Left lung (tissue), 10 donors: ENCODE measurements around the gene PLPP2. TPM values are rescaled to one million over a fixed set of nuclear protein-coding genes. Genes with fewer than 3 reads are reported as not detected.
A peak's percentile ranks its signal among the peaks of the same experiment; 100 is the strongest.

ENCODE experiments used
- ATAC-seq: fragments of 200-7000 bp; cut with Tn5 transposase; one replicate; pipeline ENCODE4 v1.9.1; 2020; ENCODE audit warnings: moderate library complexity
- DNase-seq, 4 donors: peaks; one replicate each; pipeline ENCODE4 v3.0.0-alpha.2; 2013 to 2020
- H3K27ac ChIP-seq, 2 donors: fragments of 200-600 bp; sonication (generic) in 1 of 2; one replicate each; pipeline versions ENCODE4 v1.5.0 to v1.8.0; 2020 to 2021
- H3K27me3 ChIP-seq, 2 donors: fragments of 200-600 bp; sonication (generic) in 1 of 2; one replicate each; pipeline versions ENCODE4 v1.5.0 to v1.8.0; 2020 to 2021
- H3K36me3 ChIP-seq, 2 donors: fragments of 200-600 bp; sonication (generic) in 1 of 2; one replicate each; pipeline versions ENCODE4 v1.5.0 to v1.8.0; 2020 to 2021
- H3K4me1 ChIP-seq, 2 donors: fragments of 200-600 bp; one replicate each; pipeline ENCODE4 v1.8.0; 2021
- H3K4me3 ChIP-seq, 2 donors: fragments of 200-600 bp; sonication (generic) in 1 of 2; one replicate each; pipeline versions ENCODE4 v1.5.0 to v1.8.0; 2020 to 2021; ENCODE audit warnings: mild to moderate bottlenecking in 1 of 2
- H3K9me3 ChIP-seq, 2 donors: fragments of 200-600 bp; sonication (generic) in 1 of 2; one replicate each; pipeline versions ENCODE4 v1.5.0 to v1.8.0; 2020 to 2021
- intact Hi-C, 2 donors: fragments of 100-400 bp; cut with DNase I; formaldehyde crosslinking; loops; one replicate each; pipeline versions ENCODE4 v1.11.2 to v1.14.2; 2022
- polyA plus RNA-seq, 6 donors: library from polyadenylated mRNA; unstranded; fragments of 120-200 nt; gene quantifications; one replicate each; pipeline ENCODE4 v1.2.1, GENCODE V29; 2013; ENCODE audit not compliant: insufficient read length in 6 of 6
- total RNA-seq, 2 donors: library from RNA; stranded (reverse); fragmentation: NEBNext Ultra II Directional; extraction: Animal tissue kit (Norgen Biotek cat#: 25700); gene quantifications; one replicate each; pipeline ENCODE4 v1.2.1, GENCODE V29; 2021
- TF ChIP-seq, protein P1 (sequence below), 2 donors: fragments of 200-600 bp; sonication (generic) in 1 of 2; IDR thresholded peaks; one replicate each; pipeline versions ENCODE4 v1.5.0 to v1.8.0; 2021; ENCODE audit warnings: antibody characterized with exemption in 2 of 2
- donor health status: DM: no; HTN: yes; CAD: no.
- donor health status: DM: no; HTN: no; CAD: no.

PLPP2 gene
- total and polyA plus RNA-seq, 8 donors: 3.2 to 13.8 (median 5.2) TPM

GRCh38 chr19:296476-297225, 5.4 kb upstream of the PLPP2 start:
- Histone ChIP-seq H3K36me3 (no peaks in the 10 kb centered on the region), H3K4me1 (peaks cover 8 to 32% of the 10 kb centered on the region in 2 donors), H3K9me3 (no peaks in the 10 kb centered on the region), H3K4me3 (no peak overlapping the region), H3K27me3 (peaks cover 34 to 44% of the 10 kb centered on the region in 2 donors), H3K27ac (peak overlapping the region in 1 of 2 donors; percentile 21)
- peak; percentile 54 for ATAC-seq
- intact Hi-C loops: no loop called here
- peak in 2 of 4 donors; percentile 66 to 76 for DNase-seq
- TF ChIP-seq, protein P1, sequence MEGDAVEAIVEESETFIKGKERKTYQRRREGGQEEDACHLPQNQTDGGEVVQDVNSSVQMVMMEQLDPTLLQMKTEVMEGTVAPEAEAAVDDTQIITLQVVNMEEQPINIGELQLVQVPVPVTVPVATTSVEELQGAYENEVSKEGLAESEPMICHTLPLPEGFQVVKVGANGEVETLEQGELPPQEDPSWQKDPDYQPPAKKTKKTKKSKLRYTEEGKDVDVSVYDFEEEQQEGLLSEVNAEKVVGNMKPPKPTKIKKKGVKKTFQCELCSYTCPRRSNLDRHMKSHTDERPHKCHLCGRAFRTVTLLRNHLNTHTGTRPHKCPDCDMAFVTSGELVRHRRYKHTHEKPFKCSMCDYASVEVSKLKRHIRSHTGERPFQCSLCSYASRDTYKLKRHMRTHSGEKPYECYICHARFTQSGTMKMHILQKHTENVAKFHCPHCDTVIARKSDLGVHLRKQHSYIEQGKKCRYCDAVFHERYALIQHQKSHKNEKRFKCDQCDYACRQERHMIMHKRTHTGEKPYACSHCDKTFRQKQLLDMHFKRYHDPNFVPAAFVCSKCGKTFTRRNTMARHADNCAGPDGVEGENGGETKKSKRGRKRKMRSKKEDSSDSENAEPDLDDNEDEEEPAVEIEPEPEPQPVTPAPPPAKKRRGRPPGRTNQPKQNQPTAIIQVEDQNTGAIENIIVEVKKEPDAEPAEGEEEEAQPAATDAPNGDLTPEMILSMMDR (IDR thresholded peaks at IDR 0.05): no peak

- DNase-seq: peak in 1 of 4 donors; percentile 37
- H3K36me3 ChIP-seq: no peaks in the 10 kb centered on the region
- ATAC-seq: no peak
- peaks cover 8 to 32% of the 10 kb centered on the region in 2 donors for H3K4me1 ChIP-seq
- peaks cover 38 to 51% of the 10 kb centered on the region in 2 donors for H3K27me3 ChIP-seq
- TF ChIP-seq, protein P1 (IDR thresholded peaks at IDR 0.05): no peak
- H3K27ac ChIP-seq: peak overlapping the region in 1 of 2 donors; percentile 21
- H3K4me3 ChIP-seq: no peak overlapping the region
- H3K9me3 ChIP-seq: no peaks in the 10 kb centered on the region
- intact Hi-C loops: no loop called here
These were observed 4.6 kb upstream of the PLPP2 start for GRCh38 chr19:295687-296370.

GRCh38 chr19:294946-295686, 3.9 kb upstream of the PLPP2 start:
- TF ChIP-seq, protein P1 (IDR thresholded peaks at IDR 0.05): peak; percentile 69 to 74
- DNase-seq (peak in 2 of 4 donors; percentile 32 to 86), ATAC-seq (peak; percentile 83)
- Histone ChIP-seq H3K9me3 (no peaks in the 10 kb centered on the region), H3K27me3 (peaks cover 46 to 58% of the 10 kb centered on the region in 2 donors), H3K4me1 (peaks cover 10 to 39% of the 10 kb centered on the region in 2 donors), H3K4me3 (no peak overlapping the region), H3K27ac (peak overlapping the region in 1 of 2 donors; percentile 21), H3K36me3 (no peaks in the 10 kb centered on the region)
- intact Hi-C loops: no loop called here

GRCh38 chr19:294341-294945, 3.2 kb upstream of the PLPP2 start:
- DNase-seq: peak in 1 of 4 donors; percentile 67
- Histone ChIP-seq H3K27me3 (peaks cover 46 to 65% of the 10 kb centered on the region in 2 donors), H3K27ac (no peak overlapping the region), H3K4me3 (no peak overlapping the region), H3K36me3 (no peaks in the 10 kb centered on the region), H3K4me1 (peaks cover 10 to 43% of the 10 kb centered on the region in 2 donors), H3K9me3 (no peaks in the 10 kb centered on the region)
- ATAC-seq: peak; percentile 10
- intact Hi-C loops: no loop called here
- TF ChIP-seq, protein P1 (IDR thresholded peaks at IDR 0.05): no peak
